Mesodermal cell (in vitro differentiated cells): ENCODE measurements around the gene GASK1A.
"Not testable (repeated sequence)": the region's sequence is repeated elsewhere in the genome, so short reads cannot be mapped to it uniquely, and the experiment has no call there.

Source experiments
- H3K27ac ChIP-seq: 2 replicates; pipeline ENCODE4 v1.7.0; 2013; ENCODE audit warnings: mild to moderate bottlenecking, low read depth, low read length, moderate library complexity; ENCODE audit not compliant: severe bottlenecking
- H3K36me3 ChIP-seq: 2 replicates; pipeline ENCODE4 v1.7.1; 2013; ENCODE audit warnings: mild to moderate bottlenecking, low read length, moderate library complexity; ENCODE audit not compliant: control insufficient read depth, insufficient read depth
- H3K4me1 ChIP-seq: one replicate; pipeline ENCODE4 v1.7.1; 2013; ENCODE audit warnings: mild to moderate bottlenecking, low read length; ENCODE audit not compliant: insufficient read depth, control insufficient read depth, poor library complexity, severe bottlenecking
- H3K4me3 ChIP-seq: 2 replicates; pipeline ENCODE4 v1.7.0; 2013; ENCODE audit warnings: low read length, control low read depth, mild to moderate bottlenecking; ENCODE audit not compliant: insufficient read depth, poor library complexity, severe bottlenecking; ENCODE audit errors: extremely low read depth
- H3K9me3 ChIP-seq: 2 replicates; pipeline ENCODE4 v1.7.1; 2013; ENCODE audit warnings: mild to moderate bottlenecking, low read length, moderate library complexity; ENCODE audit not compliant: control insufficient read depth
- WGBS, 2 experiments: methylation state at CpG; one replicate each; pipeline ENCODE4 v1.1.5; 2013; ENCODE audit warnings: missing lambda C conversion rate in 2 of 2; ENCODE audit not compliant: insufficient coverage in 2 of 2; 5-methylcytosine and 5-hydroxymethylcytosine counted together

GASK1A gene

GRCh38 chr3:42960786-42961185 is 18.3 kb upstream of the GASK1A start:
- Histone ChIP-seq H3K36me3 (no peaks in the 10 kb centered on the region), H3K27ac (no peak overlapping the region), H3K9me3 (no peaks in the 10 kb centered on the region), H3K4me1 (no peaks in the 10 kb centered on the region), H3K4me3 (no peak overlapping the region)
- WGBS, 2 experiments: no CpG with 5 or more reads among the region's 1 CpG

GRCh38 chr3:42961633-42962032 is 17.5 kb upstream of the GASK1A start:
- Histone ChIP-seq H3K4me1 (no peaks in the 10 kb centered on the region), H3K27ac (no peak overlapping the region), H3K4me3 (no peak overlapping the region), H3K36me3 (no peaks in the 10 kb centered on the region), H3K9me3 (no peaks in the 10 kb centered on the region)
- 5% methylated on average over 4 of the region's 4 CpGs; no CpG with 5 or more reads in 1 of the 2 experiments for WGBS, 2 experiments

GRCh38 chr3:42963269-42963668 is 15.8 kb upstream of the GASK1A start:
- Histone ChIP-seq H3K4me1 (no peaks in the 10 kb centered on the region), H3K9me3 (no peaks in the 10 kb centered on the region), H3K27ac (no peak overlapping the region), H3K36me3 (no peaks in the 10 kb centered on the region), H3K4me3 (no peak overlapping the region)
- WGBS, 2 experiments: no CpG with 5 or more reads among the region's 2 CpGs

- no peak overlapping the region for H3K27ac ChIP-seq
- H3K9me3 ChIP-seq: no peaks in the 10 kb centered on the region
- no peak overlapping the region for H3K4me3 ChIP-seq
- WGBS, 2 experiments: 100% methylated on average over 2 of the region's 4 CpGs; no CpG with 5 or more reads in 1 of the 2 experiments
- no peaks in the 10 kb centered on the region for H3K4me1 ChIP-seq
- H3K36me3 ChIP-seq: no peaks in the 10 kb centered on the region
These were observed 14.8 kb upstream of the GASK1A start for GRCh38 chr3:42964266-42964665.

GRCh38 chr3:42970557-42970956 is 8.6 kb upstream of the GASK1A start:
- no peaks in the 10 kb centered on the region for H3K4me1 ChIP-seq
- no peak overlapping the region for H3K27ac ChIP-seq
- no peak overlapping the region for H3K4me3 ChIP-seq

GRCh38 chr3:42970976-42971772 is 7.9 kb upstream of the GASK1A start:
- WGBS, 2 experiments: no CpG with 5 or more reads among the region's 3 CpGs
- H3K9me3 ChIP-seq: peaks cover 15% of the 10 kb centered on the region
- no peaks in the 10 kb centered on the region for H3K4me1 ChIP-seq
- H3K36me3 ChIP-seq: no peaks in the 10 kb centered on the region
- H3K4me3 ChIP-seq: no peak overlapping the region
- H3K27ac ChIP-seq: no peak overlapping the region

More at GRCh38 chr3:42970557-42970956, 8.6 kb upstream of the GASK1A start:
- Histone ChIP-seq H3K9me3 (peaks cover 15% of the 10 kb centered on the region), H3K36me3 (no peaks in the 10 kb centered on the region)

GRCh38 chr3:42974906-42975305 is 4.2 kb upstream of the GASK1A start:
- 93 to 100% methylated on average over 1 to 3 of the region's 3 CpGs for WGBS, 2 experiments
- H3K36me3 ChIP-seq, H3K4me3 ChIP-seq, H3K27ac ChIP-seq, H3K4me1 ChIP-seq: not testable (repeated sequence)
- peaks cover 21% of the 10 kb centered on the region for H3K9me3 ChIP-seq

GRCh38 chr3:42975456-42975855 is 3.7 kb upstream of the GASK1A start:
- 88 to 92% methylated on average over 2 of the region's 2 CpGs for WGBS, 2 experiments
- no peak overlapping the region for H3K27ac ChIP-seq

GRCh38 chr3:42975955-42976354 is 3.2 kb upstream of the GASK1A start:
- Histone ChIP-seq H3K9me3 (peaks cover 21% of the 10 kb centered on the region), H3K4me3 (no peak overlapping the region), H3K36me3 (no peaks in the 10 kb centered on the region), H3K4me1 (peaks cover 3% of the 10 kb centered on the region), H3K27ac (no peak overlapping the region)
- 87 to 88% methylated on average over 3 to 5 of the region's 5 CpGs for WGBS, 2 experiments

More at GRCh38 chr3:42975456-42975855, 3.7 kb upstream of the GASK1A start:
- no peak overlapping the region for H3K4me3 ChIP-seq
- H3K4me1 ChIP-seq: no peaks in the 10 kb centered on the region
- H3K36me3 ChIP-seq: no peaks in the 10 kb centered on the region
- H3K9me3 ChIP-seq: peaks cover 21% of the 10 kb centered on the region

- WGBS, 2 experiments: 55 to 56% methylated on average over 4 to 9 of the region's 12 CpGs
- Histone ChIP-seq H3K9me3 (peaks cover 10% of the 10 kb centered on the region), H3K4me1 (peaks cover 7% of the 10 kb centered on the region), H3K36me3 (no peaks in the 10 kb centered on the region), H3K4me3 (no peak overlapping the region), H3K27ac (no peak overlapping the region)
These were observed 1.1 kb downstream of the GASK1A start for GRCh38 chr3:42980209-42980608.

- Histone ChIP-seq H3K4me3 (no peak overlapping the region), H3K4me1 (peaks cover 7% of the 10 kb centered on the region), H3K9me3 (peaks cover 6% of the 10 kb centered on the region), H3K27ac (no peak overlapping the region), H3K36me3 (no peaks in the 10 kb centered on the region)
- 23 to 41% methylated on average over 3 to 6 of the region's 6 CpGs for WGBS, 2 experiments
These were observed 1.8 kb downstream of the GASK1A start for GRCh38 chr3:42980909-42981308.
